GM23338 (cell line): ENCODE results near the gene NPFF. TPM values are rescaled to one million over a fixed set of nuclear protein-coding genes. Genes with fewer than 3 reads are reported as not detected.

ENCODE experiments used
- ATAC-seq: fragments of 200-7000 bp; cut with Tn5 transposase; 3 replicates; pipeline ENCODE4 v1.9.1; 2020
- DNase-seq: peaks from one replicate; pipeline ENCODE4 v3.0.0-alpha.2; 2015; ENCODE audit warnings: low spot score
- H2AFZ ChIP-seq: fragments of 200-600 bp; sonication (generic); 2 replicates; pipeline ENCODE4 v1.8.0; 2016; ENCODE audit warnings: antibody characterized with exemption, mild to moderate bottlenecking, moderate library complexity
- H3F3A ChIP-seq: fragments of 200-600 bp; sonication (generic); replicated peaks from 2 replicates; pipeline ENCODE4 v1.8.0; 2017; ENCODE audit warnings: antibody characterized with exemption, mixed run types, low read depth
- H3K27ac ChIP-seq: fragments of 200-600 bp; sonication (generic); 2 replicates; pipeline ENCODE4 v1.6.1; 2016; ENCODE audit warnings: low read depth
- H3K27me3 ChIP-seq: fragments of 200-600 bp; sonication (generic); 2 replicates; pipeline ENCODE4 v1.8.0; 2016; ENCODE audit warnings: mild to moderate bottlenecking, mixed run types, moderate library complexity; ENCODE audit not compliant: insufficient read depth
- H3K36me3 ChIP-seq: fragments of 200-600 bp; sonication (generic); 2 replicates; pipeline ENCODE4 v1.8.0; 2016; ENCODE audit warnings: mild to moderate bottlenecking; ENCODE audit not compliant: insufficient read depth
- H3K4me1 ChIP-seq: fragments of 200-600 bp; sonication (generic); 2 replicates; pipeline ENCODE4 v1.8.0; 2016; ENCODE audit warnings: mild to moderate bottlenecking, moderate library complexity; ENCODE audit not compliant: insufficient read depth
- H3K4me2 ChIP-seq: fragments of 200-600 bp; sonication (generic); 2 replicates; pipeline ENCODE4 v1.7.1; 2017; ENCODE audit warnings: mixed run types
- H3K4me3 ChIP-seq: fragments of 200-600 bp; sonication (generic); 2 replicates; pipeline ENCODE4 v1.6.1; 2016; ENCODE audit warnings: mixed run types
- H3K79me2 ChIP-seq: fragments of 200-600 bp; sonication (generic); replicated peaks from 2 replicates; pipeline ENCODE4 v1.8.0; 2017; ENCODE audit warnings: mild to moderate bottlenecking; ENCODE audit not compliant: insufficient read depth
- H3K9me2 ChIP-seq: fragments of 200-600 bp; sonication (generic); 2 replicates; pipeline ENCODE4 v1.8.0; 2017; ENCODE audit not compliant: insufficient read depth
- H4K20me1 ChIP-seq: fragments of 200-600 bp; sonication (generic); replicated peaks from 2 replicates; pipeline ENCODE4 v1.8.0; 2017; ENCODE audit warnings: mild to moderate bottlenecking; ENCODE audit not compliant: insufficient read depth
- H3K27ac Mint-ChIP-seq: 2 replicates; pipeline ENCODE4 v1.8.0; 2020; ENCODE audit warnings: inconsistent platforms, mild to moderate bottlenecking, moderate library complexity, mixed read lengths
- H3K27me3 Mint-ChIP-seq: 3 replicates; pipeline ENCODE4 v1.8.0; 2022; ENCODE audit warnings: low read depth, mild to moderate bottlenecking, moderate library complexity, mixed read lengths, inconsistent platforms; ENCODE audit not compliant: insufficient read depth, poor library complexity
- H3K36me3 Mint-ChIP-seq: 3 replicates; pipeline ENCODE4 v1.8.0; 2021; ENCODE audit warnings: low read depth, mild to moderate bottlenecking, inconsistent platforms, moderate library complexity, mixed read lengths
- H3K4me1 Mint-ChIP-seq: 3 replicates; pipeline ENCODE4 v1.8.0; 2020; ENCODE audit warnings: mild to moderate bottlenecking, inconsistent platforms, mixed read lengths
- H3K4me3 Mint-ChIP-seq: 3 replicates; pipeline ENCODE4 v1.8.0; 2021; ENCODE audit warnings: moderate library complexity, mild to moderate bottlenecking, inconsistent platforms, mixed read lengths
- H3K9me3 Mint-ChIP-seq: 3 replicates; pipeline ENCODE4 v1.8.0; 2020; ENCODE audit warnings: moderate library complexity, mild to moderate bottlenecking, inconsistent platforms, mixed read lengths
- CREB1 ChIP-seq: fragments of 250-450 bp; sonication (Bioruptor Pico); IDR thresholded peaks from 2 replicates; pipeline ENCODE4 v1.5.0; 2020; ENCODE audit warnings: low read depth, mild to moderate bottlenecking, moderate library complexity
- CTCF ChIP-seq, 2 experiments: fragments of 200-600 bp in 1 of 2; sonication (generic) in 1 of 2; conservative IDR thresholded peaks; 2 replicates each; pipeline versions ENCODE4 v1.5.1 to v1.6.1; 2016 to 2017; ENCODE audit warnings: antibody characterized with exemption in 2 of 2, low read depth in 2 of 2, mild to moderate bottlenecking in 2 of 2, moderate library complexity in 1 of 2
- ETS1 ChIP-seq: IDR thresholded peaks from 2 replicates; pipeline ENCODE4 v1.6.1; 2016; ENCODE audit warnings: antibody characterized with exemption
- EZH2 ChIP-seq: fragments of 200-600 bp; sonication (generic); IDR thresholded peaks from one replicate; pipeline ENCODE4 v1.8.0; 2017; ENCODE audit warnings: antibody characterized with exemption, mild to moderate bottlenecking, low read depth; ENCODE audit not compliant: unreplicated experiment
- EZH2phosphoT487 ChIP-seq: fragments of 200-600 bp; sonication (generic); IDR thresholded peaks from one replicate; pipeline ENCODE4 v1.8.1; 2018; ENCODE audit warnings: antibody characterized with exemption; ENCODE audit not compliant: unreplicated experiment
- JUNB ChIP-seq: IDR thresholded peaks from one replicate; pipeline ENCODE4 v1.6.1; 2016; ENCODE audit warnings: antibody characterized with exemption; ENCODE audit not compliant: unreplicated experiment
- NANOG ChIP-seq: IDR thresholded peaks from 2 replicates; pipeline ENCODE4 v1.6.1; 2016; ENCODE audit warnings: antibody characterized with exemption, borderline replicate concordance
- POLR2AphosphoS5 ChIP-seq: IDR thresholded peaks from 2 replicates; pipeline ENCODE4 v1.6.1; 2016; ENCODE audit warnings: antibody characterized with exemption, low read depth
- REST ChIP-seq: IDR thresholded peaks from one replicate; pipeline ENCODE4 v1.6.1; 2018; ENCODE audit warnings: antibody characterized with exemption; ENCODE audit not compliant: unreplicated experiment
- STAT1 ChIP-seq: IDR thresholded peaks from one replicate; pipeline ENCODE4 v1.6.1; 2016; ENCODE audit warnings: antibody characterized with exemption; ENCODE audit not compliant: unreplicated experiment
- ZNF114 ChIP-seq: fragments of 250-450 bp; sonication (Bioruptor Pico); IDR thresholded peaks from 2 replicates; pipeline ENCODE4 v1.5.0; 2020; ENCODE audit warnings: mild to moderate bottlenecking, moderate library complexity
- ZNF331 ChIP-seq: fragments of 250-450 bp; sonication (Bioruptor Pico); IDR thresholded peaks from 2 replicates; pipeline ENCODE4 v1.5.0; 2020; ENCODE audit warnings: low read depth, mild to moderate bottlenecking, moderate library complexity
- ZNF462 ChIP-seq: fragments of 250-450 bp; sonication (Bioruptor Pico); IDR thresholded peaks from 2 replicates; pipeline ENCODE4 v1.5.0; 2020; ENCODE audit warnings: mild to moderate bottlenecking, moderate library complexity
- polyA plus RNA-seq: library from polyadenylated mRNA; unstranded; fragments of >200 nt; fragmentation: Nextera tagmentation; extraction: Ambion mirVana; gene quantifications from 2 replicates; pipeline ENCODE4 v1.2.1, GENCODE V29; 2016
- total RNA-seq: library from RNA; depleted of rRNA; stranded (reverse); fragments of >200 nt; shearing (Covaris generic); gene quantifications from 2 replicates; pipeline ENCODE4 v1.2.3, GENCODE V29; 2014

The NPFF gene
- total and polyA plus RNA-seq, 2 experiments from 2014 or later: 0.69 to 0.71 TPM

- Mint-ChIP-seq H3K27ac (no peak overlapping the region), H3K4me1 (peaks cover 52% of the 10 kb centered on the region)
- H4K20me1 ChIP-seq: peaks cover 89% of the 10 kb centered on the region
Measured at GRCh38 chr12:53462935-53463334, 44.3 kb downstream of the NPFF start.

More at GRCh38 chr12:53462935-53463334, 44.3 kb downstream of the NPFF start:
- no peak overlapping the region for H3K4me2 ChIP-seq
- H3K9me2 ChIP-seq: no peaks in the 10 kb centered on the region
- DNase-seq (no peak), ATAC-seq (no peak)
- H3K27ac ChIP-seq: no peak overlapping the region
- no peak for TF ChIP-seq ZNF462
- no peak for TF ChIP-seq STAT1
- no peak; the same call in 1 of the 2 replicates for TF ChIP-seq POLR2AphosphoS5
- TF ChIP-seq ZNF114: no peak
- no peak for TF ChIP-seq EZH2
- no peak for TF ChIP-seq JUNB
- no peak for TF ChIP-seq ETS1
- no peak for TF ChIP-seq CREB1 (CRISPR knock-in tag)
- no peak for TF ChIP-seq EZH2phosphoT487
- TF ChIP-seq REST: no peak
- TF ChIP-seq ZNF331 (CRISPR knock-in tag): no peak
- no peak for TF ChIP-seq CTCF (conservative IDR thresholded peaks at IDR 0.05; ENCODE audit: low read depth in 2 of 2)
- TF ChIP-seq NANOG: no peak
- H3K27me3 ChIP-seq: no peaks in the 10 kb centered on the region
- no peak overlapping the region for H3K4me3 ChIP-seq
- peaks cover 97% of the 10 kb centered on the region for H3K36me3 ChIP-seq
- Mint-ChIP-seq H3K4me3 (no peak overlapping the region), H3K36me3 (peaks cover 100% of the 10 kb centered on the region), H3K27me3 (peaks cover 8% of the 10 kb centered on the region), H3K9me3 (no peaks in the 10 kb centered on the region)
- peaks cover 11% of the 10 kb centered on the region; the same call in 1 of the 2 replicates for H3K4me1 ChIP-seq
- H2AFZ ChIP-seq: no peak overlapping the region
- peaks cover 95% of the 10 kb centered on the region for H3K79me2 ChIP-seq
- H3F3A ChIP-seq: peaks cover 66% of the 10 kb centered on the region
